ENCODE measurements around the gene EPYC.

The EPYC gene

GRCh38 chr12:90959032-90959431, 45.7 kb downstream of the EPYC start:
- TF ChIP-seq GATA1 (IDR thresholded peaks at IDR 0.05; ENCODE audit: low read depth, low read length) (no peak), POLR2A (IDR thresholded peaks at IDR 0.05; ENCODE audit: low read length) (no peak)
- DNase-seq, result no peak

GRCh38 chr12:90958347-90958746, 46.4 kb downstream of the EPYC start:
- TF ChIP-seq POLR2A (IDR thresholded peaks at IDR 0.05; ENCODE audit: low read length), result no peak
- TF ChIP-seq GATA1 (IDR thresholded peaks at IDR 0.05; ENCODE audit: low read depth, low read length), result no peak
- no peak for DNase-seq

- TF ChIP-seq POLR2A (IDR thresholded peaks at IDR 0.05; ENCODE audit: low read length) (no peak), GATA1 (IDR thresholded peaks at IDR 0.05; ENCODE audit: low read depth, low read length) (no peak)
- no peak for DNase-seq
Observed at GRCh38 chr12:90954921-90955320, 49.9 kb downstream of the EPYC start, which contains the start of gene CCER1. TSS of gene CCER1 (minus strand) at chr12:90955176. CDS start at chr12:90954742, 434 bp downstream.

- no peak for TF ChIP-seq POLR2A (IDR thresholded peaks at IDR 0.05; ENCODE audit: low read length)
- TF ChIP-seq GATA1 (IDR thresholded peaks at IDR 0.05; ENCODE audit: low read depth, low read length), result no peak
- DNase-seq, result no peak
Observed at GRCh38 chr12:90954428-90954827, 50.3 kb downstream of the EPYC start.

GRCh38 chr12:90953956-90954421, 50.8 kb downstream of the EPYC start:
- DNase-seq, result peak; percentile 40 to 49
- TF ChIP-seq POLR2A (IDR thresholded peaks at IDR 0.05; ENCODE audit: low read length), result no peak
- TF ChIP-seq GATA1 (IDR thresholded peaks at IDR 0.05; ENCODE audit: low read depth, low read length), result no peak

GRCh38 chr12:90951432-90952105, 53.2 kb downstream of the EPYC start:
- no peak for DNase-seq
- TF ChIP-seq GATA1 (IDR thresholded peaks at IDR 0.05; ENCODE audit: low read depth, low read length) (no peak), POLR2A (IDR thresholded peaks at IDR 0.05; ENCODE audit: low read length) (no peak)

GRCh38 chr12:90947869-90948268, 56.9 kb downstream of the EPYC start:
- DNase-seq, result no peak
- TF ChIP-seq POLR2A (IDR thresholded peaks at IDR 0.05; ENCODE audit: low read length), result no peak

GRCh38 chr12:90945070-90945649, 59.6 kb downstream of the EPYC start:
- DNase-seq, result peak; percentile 7 to 27
- TF ChIP-seq GATA1 (IDR thresholded peaks at IDR 0.05; ENCODE audit: low read depth, low read length), result no peak
- no peak for TF ChIP-seq POLR2A (IDR thresholded peaks at IDR 0.05; ENCODE audit: low read length)

- DNase-seq, result no peak
- TF ChIP-seq POLR2A (IDR thresholded peaks at IDR 0.05; ENCODE audit: low read length), result no peak
Observed at GRCh38 chr12:90943255-90943654, 61.5 kb downstream of the EPYC start.

- peak; percentile 27 to 42 for DNase-seq
Observed at GRCh38 chr12:90940872-90941499, 63.8 kb downstream of the EPYC start.

GRCh38 chr12:90939382-90939781, 65.4 kb downstream of the EPYC start:
- no peak for DNase-seq
- TF ChIP-seq GATA1 (IDR thresholded peaks at IDR 0.05; ENCODE audit: low read depth, low read length), result no peak
- TF ChIP-seq POLR2A (IDR thresholded peaks at IDR 0.05; ENCODE audit: low read length), result no peak

More at GRCh38 chr12:90940872-90941499, 63.8 kb downstream of the EPYC start:
- no peak for TF ChIP-seq GATA1 (IDR thresholded peaks at IDR 0.05; ENCODE audit: low read depth, low read length)
- TF ChIP-seq POLR2A (IDR thresholded peaks at IDR 0.05; ENCODE audit: low read length), result no peak

GRCh38 chr12:90938451-90938850, 66.3 kb downstream of the EPYC start:
- DNase-seq, result no peak
- no peak for TF ChIP-seq POLR2A (IDR thresholded peaks at IDR 0.05; ENCODE audit: low read length)
- no peak for TF ChIP-seq GATA1 (IDR thresholded peaks at IDR 0.05; ENCODE audit: low read depth, low read length)

GRCh38 chr12:90937651-90938050, 67.1 kb downstream of the EPYC start:
- no peak for DNase-seq
- no peak for TF ChIP-seq GATA1 (IDR thresholded peaks at IDR 0.05; ENCODE audit: low read depth, low read length)
- TF ChIP-seq POLR2A (IDR thresholded peaks at IDR 0.05; ENCODE audit: low read length), result no peak

- DNase-seq, result no peak
- TF ChIP-seq POLR2A (IDR thresholded peaks at IDR 0.05; ENCODE audit: low read length), result no peak
- no peak for TF ChIP-seq GATA1 (IDR thresholded peaks at IDR 0.05; ENCODE audit: low read depth, low read length)
Observed at GRCh38 chr12:90936230-90937005, 68.4 kb downstream of the EPYC start.
